ENCODE measurements around the gene ZNF419.
"Not testable (repeated sequence)": the region's sequence is repeated elsewhere in the genome, so short reads cannot be mapped to it uniquely, and the experiment has no call there.

DNA sequence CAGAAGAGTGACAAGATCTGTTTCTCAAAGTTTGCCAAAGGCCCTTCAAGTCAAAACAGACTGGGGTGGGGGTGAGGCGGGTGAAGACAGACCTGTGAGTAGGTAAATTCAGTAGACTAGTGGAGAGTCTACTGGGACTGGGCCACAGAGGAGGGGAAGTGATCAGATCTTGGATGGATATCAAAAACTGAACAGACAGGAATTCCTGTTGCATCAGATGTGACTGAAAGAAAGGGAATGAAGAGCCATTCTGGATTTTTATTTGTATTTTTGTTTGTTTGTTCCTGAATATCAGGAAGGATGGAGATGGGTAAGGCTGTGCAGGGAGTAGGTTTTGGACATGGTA is 722 bp downstream of the ZNF419 start:
- TF ChIP-seq, protein P1, sequence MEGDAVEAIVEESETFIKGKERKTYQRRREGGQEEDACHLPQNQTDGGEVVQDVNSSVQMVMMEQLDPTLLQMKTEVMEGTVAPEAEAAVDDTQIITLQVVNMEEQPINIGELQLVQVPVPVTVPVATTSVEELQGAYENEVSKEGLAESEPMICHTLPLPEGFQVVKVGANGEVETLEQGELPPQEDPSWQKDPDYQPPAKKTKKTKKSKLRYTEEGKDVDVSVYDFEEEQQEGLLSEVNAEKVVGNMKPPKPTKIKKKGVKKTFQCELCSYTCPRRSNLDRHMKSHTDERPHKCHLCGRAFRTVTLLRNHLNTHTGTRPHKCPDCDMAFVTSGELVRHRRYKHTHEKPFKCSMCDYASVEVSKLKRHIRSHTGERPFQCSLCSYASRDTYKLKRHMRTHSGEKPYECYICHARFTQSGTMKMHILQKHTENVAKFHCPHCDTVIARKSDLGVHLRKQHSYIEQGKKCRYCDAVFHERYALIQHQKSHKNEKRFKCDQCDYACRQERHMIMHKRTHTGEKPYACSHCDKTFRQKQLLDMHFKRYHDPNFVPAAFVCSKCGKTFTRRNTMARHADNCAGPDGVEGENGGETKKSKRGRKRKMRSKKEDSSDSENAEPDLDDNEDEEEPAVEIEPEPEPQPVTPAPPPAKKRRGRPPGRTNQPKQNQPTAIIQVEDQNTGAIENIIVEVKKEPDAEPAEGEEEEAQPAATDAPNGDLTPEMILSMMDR (IDR thresholded peaks at IDR 0.05 in 2 of 3, conservative IDR thresholded peaks at IDR 0.05 in 1 of 3; ENCODE audit: borderline replicate concordance in 1 of 3, insufficient read depth in 1 of 3, low read depth in 2 of 3, low read length in 2 of 3), result not testable (repeated sequence)
- TF ChIP-seq, protein P2, sequence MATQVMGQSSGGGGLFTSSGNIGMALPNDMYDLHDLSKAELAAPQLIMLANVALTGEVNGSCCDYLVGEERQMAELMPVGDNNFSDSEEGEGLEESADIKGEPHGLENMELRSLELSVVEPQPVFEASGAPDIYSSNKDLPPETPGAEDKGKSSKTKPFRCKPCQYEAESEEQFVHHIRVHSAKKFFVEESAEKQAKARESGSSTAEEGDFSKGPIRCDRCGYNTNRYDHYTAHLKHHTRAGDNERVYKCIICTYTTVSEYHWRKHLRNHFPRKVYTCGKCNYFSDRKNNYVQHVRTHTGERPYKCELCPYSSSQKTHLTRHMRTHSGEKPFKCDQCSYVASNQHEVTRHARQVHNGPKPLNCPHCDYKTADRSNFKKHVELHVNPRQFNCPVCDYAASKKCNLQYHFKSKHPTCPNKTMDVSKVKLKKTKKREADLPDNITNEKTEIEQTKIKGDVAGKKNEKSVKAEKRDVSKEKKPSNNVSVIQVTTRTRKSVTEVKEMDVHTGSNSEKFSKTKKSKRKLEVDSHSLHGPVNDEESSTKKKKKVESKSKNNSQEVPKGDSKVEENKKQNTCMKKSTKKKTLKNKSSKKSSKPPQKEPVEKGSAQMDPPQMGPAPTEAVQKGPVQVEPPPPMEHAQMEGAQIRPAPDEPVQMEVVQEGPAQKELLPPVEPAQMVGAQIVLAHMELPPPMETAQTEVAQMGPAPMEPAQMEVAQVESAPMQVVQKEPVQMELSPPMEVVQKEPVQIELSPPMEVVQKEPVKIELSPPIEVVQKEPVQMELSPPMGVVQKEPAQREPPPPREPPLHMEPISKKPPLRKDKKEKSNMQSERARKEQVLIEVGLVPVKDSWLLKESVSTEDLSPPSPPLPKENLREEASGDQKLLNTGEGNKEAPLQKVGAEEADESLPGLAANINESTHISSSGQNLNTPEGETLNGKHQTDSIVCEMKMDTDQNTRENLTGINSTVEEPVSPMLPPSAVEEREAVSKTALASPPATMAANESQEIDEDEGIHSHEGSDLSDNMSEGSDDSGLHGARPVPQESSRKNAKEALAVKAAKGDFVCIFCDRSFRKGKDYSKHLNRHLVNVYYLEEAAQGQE (IDR thresholded peaks at IDR 0.05; ENCODE audit: low read depth), result not testable (repeated sequence)
- not testable (repeated sequence) for TF ChIP-seq POLR2A (IDR thresholded peaks at IDR 0.05; ENCODE audit: borderline replicate concordance, extremely low read depth, insufficient read depth, insufficient read length); CEBPB (IDR thresholded peaks at IDR 0.05; ENCODE audit: low read depth); SP1 (IDR thresholded peaks at IDR 0.05; ENCODE audit: low read depth); POLR2AphosphoS5 (IDR thresholded peaks at IDR 0.05; ENCODE audit: low read depth, low read length); EZH2 (IDR thresholded peaks at IDR 0.05); ELF1 (IDR thresholded peaks at IDR 0.05; ENCODE audit: borderline replicate concordance, low read depth); EZH2phosphoT487 (IDR thresholded peaks at IDR 0.05; ENCODE audit: borderline replicate concordance); FOSL1 (IDR thresholded peaks at IDR 0.05; ENCODE audit: low read depth); RAD21 (IDR thresholded peaks at IDR 0.05; ENCODE audit: low read depth)
- TF ChIP-seq, protein P3, sequence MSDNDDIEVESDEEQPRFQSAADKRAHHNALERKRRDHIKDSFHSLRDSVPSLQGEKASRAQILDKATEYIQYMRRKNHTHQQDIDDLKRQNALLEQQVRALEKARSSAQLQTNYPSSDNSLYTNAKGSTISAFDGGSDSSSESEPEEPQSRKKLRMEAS (IDR thresholded peaks at IDR 0.05), result not testable (repeated sequence)
- TF ChIP-seq, protein P4, sequence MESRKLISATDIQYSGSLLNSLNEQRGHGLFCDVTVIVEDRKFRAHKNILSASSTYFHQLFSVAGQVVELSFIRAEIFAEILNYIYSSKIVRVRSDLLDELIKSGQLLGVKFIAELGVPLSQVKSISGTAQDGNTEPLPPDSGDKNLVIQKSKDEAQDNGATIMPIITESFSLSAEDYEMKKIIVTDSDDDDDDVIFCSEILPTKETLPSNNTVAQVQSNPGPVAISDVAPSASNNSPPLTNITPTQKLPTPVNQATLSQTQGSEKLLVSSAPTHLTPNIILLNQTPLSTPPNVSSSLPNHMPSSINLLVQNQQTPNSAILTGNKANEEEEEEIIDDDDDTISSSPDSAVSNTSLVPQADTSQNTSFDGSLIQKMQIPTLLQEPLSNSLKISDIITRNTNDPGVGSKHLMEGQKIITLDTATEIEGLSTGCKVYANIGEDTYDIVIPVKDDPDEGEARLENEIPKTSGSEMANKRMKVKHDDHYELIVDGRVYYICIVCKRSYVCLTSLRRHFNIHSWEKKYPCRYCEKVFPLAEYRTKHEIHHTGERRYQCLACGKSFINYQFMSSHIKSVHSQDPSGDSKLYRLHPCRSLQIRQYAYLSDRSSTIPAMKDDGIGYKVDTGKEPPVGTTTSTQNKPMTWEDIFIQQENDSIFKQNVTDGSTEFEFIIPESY (IDR thresholded peaks at IDR 0.05; ENCODE audit: extremely low read depth, insufficient replicate concordance, low read length), result not testable (repeated sequence)

Data from HCT116 (cell line).